Stimulated activated CD4-positive, alpha-beta T cell treated with anti-CD3 and anti-CD28 coated beads, Interleukin-4, amount 100 ng/mL, for 1 hour (primary cell): ENCODE measurements around the gene MEF2B.
A peak's percentile ranks its signal among the peaks of the same experiment; 100 is the strongest.
"Not testable (repeated sequence)": the region's sequence is repeated elsewhere in the genome, so short reads cannot be mapped to it uniquely, and the experiment has no call there.

ENCODE experiments used
- DNase-seq: peaks from one replicate; pipeline ENCODE4 v3.0.0-alpha.2; 2020

MEF2B gene

GRCh38 chr19:19154768-19155494, 15.1 kb downstream of the MEF2B start:
- no peak for DNase-seq

- DNase-seq, result no peak
Measured at GRCh38 chr19:19152668-19153384, 17.2 kb downstream of the MEF2B start.

- no peak for DNase-seq
Measured at GRCh38 chr19:19151418-19151817, 18.6 kb downstream of the MEF2B start.

DNA sequence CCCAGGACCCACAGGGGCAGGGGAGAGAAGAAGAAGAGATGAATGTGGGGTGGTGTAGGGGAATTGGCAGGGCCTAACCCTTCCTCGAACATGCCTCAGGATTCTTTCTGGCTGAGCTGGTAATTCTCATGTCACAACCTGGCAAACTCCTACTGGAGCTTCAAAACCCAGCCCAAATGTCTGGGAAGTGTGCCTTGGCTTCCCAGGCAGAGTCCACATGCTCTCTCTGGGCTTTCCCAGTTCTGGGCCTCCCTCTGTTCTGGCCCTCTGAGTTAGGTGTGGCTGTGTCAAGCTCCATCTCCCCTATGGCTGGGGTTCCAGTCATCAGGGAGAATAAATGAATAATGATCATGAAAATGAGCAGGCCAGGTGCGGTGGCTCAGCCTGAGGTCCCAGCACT, 20.6 kb downstream of the MEF2B start:
- no peak for DNase-seq

GRCh38 chr19:19148504-19148903, 21.6 kb downstream of the MEF2B start:
- DNase-seq, result not testable (repeated sequence)

- no peak for DNase-seq
Measured at GRCh38 chr19:19147344-19147743, 22.7 kb downstream of the MEF2B start.

- no peak for DNase-seq
Measured at GRCh38 chr19:19146865-19147264, 23.2 kb downstream of the MEF2B start.

- peak; percentile 85 for DNase-seq
Measured at GRCh38 chr19:19145684-19146608, 24.1 kb downstream of the MEF2B start.

GRCh38 chr19:19145281-19145680, 24.8 kb downstream of the MEF2B start:
- DNase-seq, result no peak

- DNase-seq, result no peak
Measured at GRCh38 chr19:19142347-19142746, 27.7 kb downstream of the MEF2B start.

GRCh38 chr19:19140476-19140875, 29.6 kb downstream of the MEF2B start:
- DNase-seq, result no peak

- no peak for DNase-seq
Measured at GRCh38 chr19:19139876-19140229, 30.2 kb downstream of the MEF2B start.

DNA sequence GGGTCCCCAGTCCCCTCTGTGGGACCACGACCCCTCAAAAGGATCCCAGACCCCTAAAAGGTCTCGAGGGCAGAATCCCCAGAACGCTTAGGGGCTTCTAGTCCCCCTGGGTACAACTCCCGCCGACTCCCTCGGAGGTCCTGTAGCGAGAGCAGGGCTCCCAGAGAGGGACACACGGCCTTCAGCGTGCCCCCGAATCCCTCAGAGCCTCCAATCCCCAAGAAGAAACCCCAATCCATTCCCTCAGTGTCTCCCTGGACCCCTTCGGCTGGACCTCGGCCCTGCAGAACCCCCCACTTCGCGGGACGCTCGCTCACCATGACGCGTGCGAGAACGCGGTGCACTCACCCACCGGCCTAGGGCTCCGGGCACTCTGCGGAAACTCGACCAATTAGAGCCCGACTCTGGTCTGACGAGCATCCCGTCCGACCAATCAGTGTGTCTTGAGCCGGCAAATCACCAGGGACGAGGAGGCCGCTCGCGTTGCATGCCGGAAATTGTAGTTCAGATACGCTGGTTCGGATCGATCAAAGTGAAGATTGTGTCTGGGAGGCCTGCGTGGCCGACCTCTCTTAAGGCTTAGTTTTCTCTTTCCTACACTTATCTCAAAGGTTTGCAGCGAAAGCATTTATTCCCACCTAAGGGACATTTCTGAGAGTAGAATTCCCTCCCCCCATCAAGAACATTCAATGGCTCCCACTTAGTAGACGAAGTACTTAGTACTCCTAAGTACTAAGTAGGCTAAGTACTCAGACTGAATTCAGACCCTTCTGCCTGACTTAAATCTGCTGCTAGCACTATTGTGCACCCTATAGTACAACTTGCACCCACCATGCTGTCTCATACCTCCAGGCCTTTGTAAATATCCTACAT, 31.7 kb downstream of the MEF2B start, which contains the start of gene TMEM161A:
Gene TMEM161A, minus strand, starts transcription at position 370 of the 873 bp plus-strand sequence. Its CDS starts 50 bp downstream, at position 320.
- DNase-seq, result peak; percentile 95

DNA sequence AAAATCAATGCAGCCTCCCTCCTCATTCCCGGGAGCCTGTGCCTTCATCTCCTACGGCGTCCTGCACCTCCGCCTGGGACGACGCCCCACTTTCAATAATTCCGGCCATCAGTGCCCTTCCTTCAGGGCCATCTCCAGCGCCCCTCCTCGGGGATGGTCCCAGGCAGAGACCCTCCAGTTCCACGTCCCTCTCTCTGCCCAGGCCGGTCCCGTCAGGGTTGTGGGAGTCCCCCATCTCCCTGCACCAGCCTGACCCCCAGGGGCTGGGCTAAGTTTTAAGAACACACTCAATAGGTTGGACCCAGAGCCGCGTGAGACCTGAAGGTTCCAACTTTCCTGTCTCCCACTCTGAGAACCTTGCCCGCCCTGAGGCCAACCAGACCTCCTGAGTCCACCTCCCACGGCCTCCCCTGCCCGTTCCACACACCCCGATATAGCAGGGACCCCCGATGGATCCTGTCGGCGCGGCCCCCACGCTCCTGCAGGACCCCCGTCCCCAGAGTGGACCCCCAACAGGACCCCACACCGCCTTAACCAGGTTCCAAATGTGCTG, 32.4 kb downstream of the MEF2B start:
- no peak for DNase-seq

- DNase-seq, result not testable (repeated sequence)
Measured at GRCh38 chr19:19135713-19136112, 34.4 kb downstream of the MEF2B start.

- peak; percentile 57 for DNase-seq
Measured at GRCh38 chr19:19134687-19135158, 35.3 kb downstream of the MEF2B start.

GRCh38 chr19:19133985-19134384, 36.1 kb downstream of the MEF2B start:
- DNase-seq, result no peak

DNA sequence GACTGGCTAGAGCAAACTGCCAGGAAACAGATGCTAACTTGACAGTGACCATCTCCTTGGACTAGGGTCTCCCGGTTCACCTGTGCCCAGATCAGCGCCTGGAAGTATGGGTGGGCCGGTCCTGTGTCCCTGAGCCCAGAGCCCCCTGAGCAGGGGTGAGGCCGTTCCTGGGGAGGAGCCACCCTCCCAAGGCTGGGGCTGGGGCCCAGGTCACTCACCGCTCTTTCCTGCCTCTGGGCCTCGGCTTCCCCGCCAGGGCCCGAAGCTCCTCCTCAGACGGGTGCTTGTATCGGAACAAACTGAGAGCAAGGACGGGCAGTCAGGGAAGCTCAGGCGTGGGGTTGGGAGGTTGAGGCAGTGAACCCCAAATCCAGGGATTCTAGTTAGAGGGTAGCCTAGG, 37.2 kb downstream of the MEF2B start:
- DNase-seq, result no peak

GRCh38 chr19:19131989-19132388, 38.1 kb downstream of the MEF2B start:
- DNase-seq, result no peak

GRCh38 chr19:19126102-19126501, 44.0 kb downstream of the MEF2B start:
- no peak for DNase-seq

DNA sequence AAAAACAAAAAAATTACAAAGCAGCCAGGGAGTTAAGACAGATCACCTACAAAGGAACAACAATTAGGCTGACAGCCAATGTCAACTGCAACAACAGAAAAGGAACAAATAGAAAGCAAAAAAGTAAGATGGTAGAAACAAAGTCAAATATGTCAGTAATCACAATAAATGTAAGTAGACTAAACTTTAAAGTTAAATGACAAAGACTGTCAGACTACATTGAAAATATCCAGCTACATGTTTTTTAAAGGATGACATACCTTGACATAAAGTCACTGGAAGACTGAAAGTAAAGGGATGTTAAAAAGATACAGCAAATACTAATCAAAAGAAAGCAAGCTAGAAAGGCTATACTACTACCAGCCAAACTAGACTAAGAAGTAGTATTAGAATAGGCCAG, 46.7 kb downstream of the MEF2B start:
- DNase-seq, result no peak

DNA sequence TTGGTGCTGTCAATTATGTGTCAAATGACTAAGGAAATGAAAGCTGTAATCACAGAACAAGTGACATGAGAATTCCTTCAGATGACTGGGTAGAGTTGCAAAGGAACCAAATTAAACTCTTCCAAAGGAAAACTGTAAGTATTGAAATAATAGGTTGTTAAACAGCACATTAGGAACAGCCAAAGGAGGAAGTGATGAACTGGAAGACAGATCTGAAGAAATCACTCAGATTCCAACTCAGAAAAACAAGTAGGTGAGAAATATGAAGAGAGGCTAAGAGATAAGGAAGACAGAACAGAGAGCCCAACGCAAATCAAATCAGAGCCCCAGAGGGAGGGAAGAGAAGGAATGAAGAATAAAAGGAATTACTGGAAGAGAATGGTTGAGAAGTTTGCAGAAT, 47.2 kb downstream of the MEF2B start:
- no peak for DNase-seq
